ENCODE data around the gene DMXL1.

DNA sequence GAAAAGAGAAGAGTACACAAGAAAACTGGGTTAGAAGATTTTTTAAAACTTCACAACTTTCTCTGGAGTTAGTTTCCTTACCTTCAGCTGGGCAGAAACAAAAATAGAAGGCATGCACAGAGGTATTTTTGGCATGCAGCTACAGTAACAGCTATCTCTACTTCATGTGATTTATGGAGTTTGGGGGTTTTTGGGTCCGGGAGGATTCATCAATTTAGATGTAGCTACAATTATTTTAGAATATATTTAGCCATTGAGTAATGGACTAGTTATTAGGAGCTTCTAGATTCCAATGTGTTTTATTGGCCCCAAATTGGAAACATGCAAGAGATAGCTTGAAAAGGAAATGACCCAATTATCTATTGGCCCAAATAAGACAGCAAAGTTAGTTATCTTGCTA, 193.3 kb downstream of the DMXL1 start:
- no peak for TF ChIP-seq PATZ1 (CRISPR knock-in tag; IDR thresholded peaks at IDR 0.05; ENCODE audit: borderline replicate concordance)
- no peak for TF ChIP-seq GLIS3 (CRISPR knock-in tag; IDR thresholded peaks at IDR 0.05)
- TF ChIP-seq, protein P1, sequence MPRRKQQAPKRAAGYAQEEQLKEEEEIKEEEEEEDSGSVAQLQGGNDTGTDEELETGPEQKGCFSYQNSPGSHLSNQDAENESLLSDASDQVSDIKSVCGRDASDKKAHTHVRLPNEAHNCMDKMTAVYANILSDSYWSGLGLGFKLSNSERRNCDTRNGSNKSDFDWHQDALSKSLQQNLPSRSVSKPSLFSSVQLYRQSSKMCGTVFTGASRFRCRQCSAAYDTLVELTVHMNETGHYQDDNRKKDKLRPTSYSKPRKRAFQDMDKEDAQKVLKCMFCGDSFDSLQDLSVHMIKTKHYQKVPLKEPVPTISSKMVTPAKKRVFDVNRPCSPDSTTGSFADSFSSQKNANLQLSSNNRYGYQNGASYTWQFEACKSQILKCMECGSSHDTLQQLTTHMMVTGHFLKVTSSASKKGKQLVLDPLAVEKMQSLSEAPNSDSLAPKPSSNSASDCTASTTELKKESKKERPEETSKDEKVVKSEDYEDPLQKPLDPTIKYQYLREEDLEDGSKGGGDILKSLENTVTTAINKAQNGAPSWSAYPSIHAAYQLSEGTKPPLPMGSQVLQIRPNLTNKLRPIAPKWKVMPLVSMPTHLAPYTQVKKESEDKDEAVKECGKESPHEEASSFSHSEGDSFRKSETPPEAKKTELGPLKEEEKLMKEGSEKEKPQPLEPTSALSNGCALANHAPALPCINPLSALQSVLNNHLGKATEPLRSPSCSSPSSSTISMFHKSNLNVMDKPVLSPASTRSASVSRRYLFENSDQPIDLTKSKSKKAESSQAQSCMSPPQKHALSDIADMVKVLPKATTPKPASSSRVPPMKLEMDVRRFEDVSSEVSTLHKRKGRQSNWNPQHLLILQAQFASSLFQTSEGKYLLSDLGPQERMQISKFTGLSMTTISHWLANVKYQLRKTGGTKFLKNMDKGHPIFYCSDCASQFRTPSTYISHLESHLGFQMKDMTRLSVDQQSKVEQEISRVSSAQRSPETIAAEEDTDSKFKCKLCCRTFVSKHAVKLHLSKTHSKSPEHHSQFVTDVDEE (CRISPR knock-in tag; IDR thresholded peaks at IDR 0.05) = no peak
- TF ChIP-seq, protein P2, sequence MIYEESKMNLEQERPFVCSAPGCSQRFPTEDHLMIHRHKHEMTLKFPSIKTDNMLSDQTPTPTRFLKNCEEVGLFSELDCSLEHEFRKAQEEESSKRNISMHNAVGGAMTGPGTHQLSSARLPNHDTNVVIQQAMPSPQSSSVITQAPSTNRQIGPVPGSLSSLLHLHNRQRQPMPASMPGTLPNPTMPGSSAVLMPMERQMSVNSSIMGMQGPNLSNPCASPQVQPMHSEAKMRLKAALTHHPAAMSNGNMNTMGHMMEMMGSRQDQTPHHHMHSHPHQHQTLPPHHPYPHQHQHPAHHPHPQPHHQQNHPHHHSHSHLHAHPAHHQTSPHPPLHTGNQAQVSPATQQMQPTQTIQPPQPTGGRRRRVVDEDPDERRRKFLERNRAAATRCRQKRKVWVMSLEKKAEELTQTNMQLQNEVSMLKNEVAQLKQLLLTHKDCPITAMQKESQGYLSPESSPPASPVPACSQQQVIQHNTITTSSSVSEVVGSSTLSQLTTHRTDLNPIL (CRISPR knock-in tag; IDR thresholded peaks at IDR 0.05; ENCODE audit: low read depth) = no peak
- TF ChIP-seq ZNF70 (CRISPR knock-in tag; IDR thresholded peaks at IDR 0.05) = no peak
- TF ChIP-seq ZFP30 (CRISPR knock-in tag; IDR thresholded peaks at IDR 0.05) = no peak
- TF ChIP-seq RARB (CRISPR knock-in tag; IDR thresholded peaks at IDR 0.05) = no peak
- TF ChIP-seq CSRNP3 (CRISPR knock-in tag; IDR thresholded peaks at IDR 0.05) = no peak
- TF ChIP-seq ZNF8 (CRISPR knock-in tag; IDR thresholded peaks at IDR 0.05) = no peak
- TF ChIP-seq CSDC2 (CRISPR knock-in tag; IDR thresholded peaks at IDR 0.05) = no peak
- no peak for TF ChIP-seq ZFP3 (CRISPR knock-in tag; IDR thresholded peaks at IDR 0.05)
